T-cell (primary cell): ENCODE data around the gene PSMC3IP. TPM values are rescaled to one million over a fixed set of nuclear protein-coding genes. Genes with fewer than 3 reads are reported as not detected.

Experiments
- ATAC-seq, 4 experiments: fragments of 200-7000 bp in 3 of 4; fragments of 150-1000 bp in 1 of 4; cut with Tn5 transposase; replicated peaks in 1 of 4; 1 replicate in 3 of 4; 2 replicates in 1 of 4; pipeline ENCODE4 v1.10.0; 2021; ENCODE audit warnings: moderate library complexity in 3 of 4, mild to moderate bottlenecking in 2 of 4, moderate number of reproducible peaks in 1 of 4
- CTCF ChIA-PET, 2 donors: fragments of 300-600 bp; sonication (Branson Sonifier 250); formaldehyde crosslinking; loops; one replicate each; lab custom pipeline; 2022; ENCODE audit warnings: antibody characterized with exemption in 2 of 2; lab: Charles Lee
- POLR2A ChIA-PET, 2 donors: fragments of 300-600 bp; sonication (Branson Sonifier 250); formaldehyde crosslinking; loops; one replicate each; lab custom pipeline; 2022; ENCODE audit warnings: antibody characterized with exemption in 2 of 2; lab: Charles Lee
- DNase-seq, 35 experiments: peaks; one replicate each; pipeline versions ENCODE4 v3.0.0 to v3.0.0-alpha.2; 2013 to 2023
- H3K27ac ChIP-seq: one replicate; pipeline ENCODE4 v1.5.1; 2013; ENCODE audit warnings: low read length
- H3K27me3 ChIP-seq, 2 experiments: replicated peaks in 1 of 2; 1 replicate in 1 of 2; 2 replicates in 1 of 2; pipeline versions ENCODE4 v1.6.1 to v1.7.0; 2013; ENCODE audit warnings: low read length in 1 of 2, mixed read lengths in 1 of 2; ENCODE audit not compliant: control insufficient read depth in 2 of 2, insufficient read depth in 2 of 2; ENCODE audit errors: extremely low read depth in 1 of 2
- H3K36me3 ChIP-seq, 2 donors: 1 replicate in 1 of 2; 2 replicates in 1 of 2; pipeline versions ENCODE4 v1.6.1 to v1.7.0; 2013; ENCODE audit warnings: low read length in 1 of 2; ENCODE audit not compliant: control insufficient read depth in 2 of 2, insufficient read depth in 1 of 2; ENCODE audit errors: extremely low read depth in 1 of 2
- H3K4me1 ChIP-seq, 2 experiments: 1 replicate in 1 of 2; 2 replicates in 1 of 2; pipeline versions ENCODE4 v1.6.1 to v1.7.0; 2013; ENCODE audit warnings: low read length in 2 of 2, mixed read lengths in 1 of 2; ENCODE audit not compliant: insufficient read depth in 2 of 2, control insufficient read depth in 1 of 2; ENCODE audit errors: extremely low read depth in 1 of 2
- H3K4me3 ChIP-seq, 2 donors: 1 replicate in 1 of 2; 2 replicates in 1 of 2; pipeline versions ENCODE4 v1.5.1 to v1.7.0; 2013; ENCODE audit warnings: mild to moderate bottlenecking in 2 of 2, low read length in 1 of 2, moderate library complexity in 1 of 2; ENCODE audit not compliant: control insufficient read depth in 1 of 2; ENCODE audit errors: extremely low read depth in 1 of 2
- H3K9me3 ChIP-seq: 2 replicates; pipeline ENCODE4 v1.7.0; 2013
- H3K27ac Mint-ChIP-seq, 2 donors: one replicate each; pipeline ENCODE4 v1.8.0; 2020 to 2021; ENCODE audit warnings: mild to moderate bottlenecking in 2 of 2, mixed read lengths in 2 of 2
- H3K27me3 Mint-ChIP-seq, 2 donors: one replicate each; pipeline ENCODE4 v1.8.0; 2021 to 2022; ENCODE audit warnings: mixed read lengths in 2 of 2
- H3K36me3 Mint-ChIP-seq: one replicate; pipeline ENCODE4 v1.8.0; 2021; ENCODE audit warnings: mixed read lengths
- H3K4me1 Mint-ChIP-seq, 3 donors: one replicate each; pipeline ENCODE4 v1.8.0; 2020 to 2022; ENCODE audit warnings: mixed read lengths in 3 of 3, mild to moderate bottlenecking in 1 of 3
- H3K4me3 Mint-ChIP-seq, 3 donors: one replicate each; pipeline ENCODE4 v1.8.0; 2020 to 2022; ENCODE audit warnings: mild to moderate bottlenecking in 3 of 3, mixed read lengths in 3 of 3, moderate library complexity in 3 of 3
- H3K9me3 Mint-ChIP-seq, 3 donors: one replicate each; pipeline ENCODE4 v1.8.0; 2020 to 2022; ENCODE audit warnings: mixed read lengths in 3 of 3
- WGBS: methylation state at CpG from one replicate; pipeline ENCODE4 v1.1.5; 2013; ENCODE audit warnings: missing lambda C conversion rate; ENCODE audit not compliant: insufficient coverage; 5-methylcytosine and 5-hydroxymethylcytosine counted together
- total RNA-seq, 35 experiments: library from RNA in 6 of 35; stranded (reverse) in 6 of 35; fragments of 120-200 nt in 1 of 35; gene quantifications; one replicate each; pipeline versions ENCODE4 v1.2.1 to v1.2.4 and lab custom pipeline; 2013 to 2026

PSMC3IP gene
- total RNA-seq, 5 donors from 2014 or later (not counting 1 experiment from before 2014, with no cell fraction given): 2.2 to 4.3 (median 3.2) TPM

GRCh38 chr17:42568341-42569111 lies 9.0 kb downstream of the PSMC3IP start:
- 88% methylated on average over 8 of the region's 14 CpGs for WGBS
- CTCF ChIA-PET: no interaction called here
- H3K27ac Mint-ChIP-seq: peak overlapping the region; percentile 46 to 94
- no peaks in the 10 kb centered on the region for H3K9me3 Mint-ChIP-seq
- H3K9me3 ChIP-seq: no peaks in the 10 kb centered on the region
- ATAC-seq: no peak
- POLR2A ChIA-PET: no interaction called here
- no peak overlapping the region for H3K4me3 ChIP-seq
- H3K27me3 Mint-ChIP-seq: no peaks in the 10 kb centered on the region
- peak overlapping the region; percentile 47 for H3K27ac ChIP-seq
- peaks cover 22 to 43% (median 41%) of the 10 kb centered on the region in 3 donors for H3K4me1 Mint-ChIP-seq
- peaks cover 35% of the 10 kb centered on the region for H3K36me3 Mint-ChIP-seq
- no peaks in the 10 kb centered on the region for H3K27me3 ChIP-seq
- peak overlapping the region; percentile 81 to 91 (median 90) for H3K4me3 Mint-ChIP-seq
- peaks cover 28 to 78% of the 10 kb centered on the region in 2 donors for H3K36me3 ChIP-seq
- peaks cover 14 to 50% of the 10 kb centered on the region in 2 experiments for H3K4me1 ChIP-seq
- DNase-seq: no peak

GRCh38 chr17:42566883-42567573 lies 10.5 kb downstream of the PSMC3IP start, which contains the start of gene MLX:
MLX (plus strand) TSS chr17:42567100; CDS start chr17:42567125, 25 bp downstream.
- Mint-ChIP-seq H3K9me3 (no peaks in the 10 kb centered on the region), H3K4me1 (peaks cover 24 to 54% (median 48%) of the 10 kb centered on the region in 3 donors), H3K4me3 (peak within 1 kb of the TSS; percentile 81 to 91 (median 90)), H3K27me3 (no peaks in the 10 kb centered on the region), H3K27ac (peak within 1 kb of the TSS; percentile 92 to 94), H3K36me3 (peaks cover 26% of the 10 kb centered on the region)
- Histone ChIP-seq H3K9me3 (no peaks in the 10 kb centered on the region), H3K27ac (peak within 1 kb of the TSS; percentile 86), H3K36me3 (peaks cover 19 to 66% of the 10 kb centered on the region in 2 donors), H3K4me3 (peak within 1 kb of the TSS; percentile 76 to 94), H3K27me3 (no peaks in the 10 kb centered on the region), H3K4me1 (peaks cover 16 to 65% of the 10 kb centered on the region in 2 experiments)
- POLR2A ChIA-PET: interaction anchor here (0.5 kb wide), 2 partner anchors 159 to 202 kb away, joined by 3 to 5 read pairs; no protein-coding TSS in a partner anchor
- WGBS: under 1% methylated on average over 66 of the region's 72 CpGs
- ATAC-seq (peak; percentile 79 to 83 (median 81)), DNase-seq (peak; percentile 77 to 96 (median 88))
- CTCF ChIA-PET: interaction anchor here in 1 of 2 donors (1.7 kb wide), 1 partner anchor 11 kb away, joined by 16 read pairs; the partner anchor contains the start of gene PSMC3IP

- H3K36me3 Mint-ChIP-seq: peaks cover 22% of the 10 kb centered on the region
- no peaks in the 10 kb centered on the region for H3K9me3 Mint-ChIP-seq
- H3K27ac Mint-ChIP-seq: peak overlapping the region; percentile 92 to 94
- peak overlapping the region; percentile 81 to 91 (median 90) for H3K4me3 Mint-ChIP-seq
- POLR2A ChIA-PET: interaction anchor here in 1 of 2 donors (0.5 kb wide), 2 partner anchors 38 to 201 kb away, joined by 3 to 4 read pairs; no protein-coding TSS in a partner anchor
- H3K4me1 ChIP-seq: peaks cover 18 to 71% of the 10 kb centered on the region in 2 experiments
- CTCF ChIA-PET: interaction anchor here in 1 of 2 donors (0.7 to 1.7 kb wide), 2 partner anchors 11 to 12 kb away, joined by 3 to 16 read pairs; partner anchors contain the start of gene PSMC3IP
- H3K4me3 ChIP-seq: peak overlapping the region; percentile 45 to 94
- H3K9me3 ChIP-seq: no peaks in the 10 kb centered on the region
- H3K4me1 Mint-ChIP-seq: peaks cover 22 to 60% (median 55%) of the 10 kb centered on the region in 3 donors
- ATAC-seq (no peak), DNase-seq (no peak)
- 47% methylated on average over 27 of the region's 28 CpGs for WGBS
- H3K27me3 ChIP-seq: no peaks in the 10 kb centered on the region
- H3K36me3 ChIP-seq: peaks cover 15 to 59% of the 10 kb centered on the region in 2 donors
- H3K27ac ChIP-seq: peak overlapping the region; percentile 86
- H3K27me3 Mint-ChIP-seq: no peaks in the 10 kb centered on the region
Measured at GRCh38 chr17:42566215-42566882, 11.2 kb downstream of the PSMC3IP start.

- Mint-ChIP-seq H3K4me3 (peak overlapping the region in 1 of 3 donors; percentile 81), H3K27ac (peak overlapping the region in 1 of 2 donors; percentile 94), H3K27me3 (no peaks in the 10 kb centered on the region), H3K4me1 (peaks cover 22 to 59% (median 55%) of the 10 kb centered on the region in 3 donors), H3K36me3 (peaks cover 15% of the 10 kb centered on the region), H3K9me3 (no peaks in the 10 kb centered on the region)
- Histone ChIP-seq H3K4me1 (peaks cover 18 to 74% of the 10 kb centered on the region in 2 experiments), H3K36me3 (peaks cover 15 to 53% of the 10 kb centered on the region in 2 donors), H3K27ac (peak overlapping the region; percentile 86), H3K4me3 (no peak overlapping the region), H3K27me3 (no peaks in the 10 kb centered on the region), H3K9me3 (no peaks in the 10 kb centered on the region)
- no peak for ATAC-seq
- 92% methylated on average over 8 of the region's 16 CpGs for WGBS
- POLR2A ChIA-PET: interaction anchor here in 1 of 2 donors (0.5 kb wide), 1 partner anchor 39 kb away, joined by 4 read pairs; no protein-coding TSS in a partner anchor
- CTCF ChIA-PET: interaction anchor here in 1 of 2 donors (0.7 kb wide), 1 partner anchor 11 kb away, joined by 3 read pairs; the partner anchor contains the start of gene PSMC3IP
- no peak for DNase-seq
Measured at GRCh38 chr17:42565523-42566214, 11.9 kb downstream of the PSMC3IP start.

- ChIA-PET POLR2A (interaction anchor here in 1 of 2 donors (0.6 kb wide), 1 partner anchor 36 kb away, joined by 8 read pairs; no protein-coding TSS in a partner anchor), CTCF (interaction anchor here in 1 of 2 donors (0.8 kb wide), 1 partner anchor 13 kb away, joined by 4 read pairs; the partner anchor contains the start of gene PSMC3IP)
- Mint-ChIP-seq H3K9me3 (no peaks in the 10 kb centered on the region), H3K36me3 (peaks cover 12% of the 10 kb centered on the region), H3K27ac (no peak overlapping the region), H3K4me3 (peak overlapping the region in 1 of 3 donors; percentile 87), H3K4me1 (peaks cover 22 to 61% (median 58%) of the 10 kb centered on the region in 3 donors), H3K27me3 (no peaks in the 10 kb centered on the region)
- DNase-seq (no peak), ATAC-seq (no peak)
- no peaks in the 10 kb centered on the region for H3K27me3 ChIP-seq
- peaks cover 18 to 74% of the 10 kb centered on the region in 2 experiments for H3K4me1 ChIP-seq
- no peaks in the 10 kb centered on the region for H3K9me3 ChIP-seq
- peaks cover 12 to 48% of the 10 kb centered on the region in 2 donors for H3K36me3 ChIP-seq
- H3K4me3 ChIP-seq: no peak overlapping the region
- WGBS: 95% methylated on average over 7 of the region's 15 CpGs
- no peak overlapping the region for H3K27ac ChIP-seq
Measured at GRCh38 chr17:42564815-42565522, 12.6 kb downstream of the PSMC3IP start.
